ELR (cell line): ENCODE results near the gene CYP2J2.
"Not testable (repeated sequence)": the region's sequence is repeated elsewhere in the genome, so short reads cannot be mapped to it uniquely, and the experiment has no call there.

Experiments
- DNase-seq: peaks from one replicate; pipeline ENCODE4 v3.0.0-alpha.2; 2015; ENCODE audit warnings: low read depth

Gene CYP2J2

DNA sequence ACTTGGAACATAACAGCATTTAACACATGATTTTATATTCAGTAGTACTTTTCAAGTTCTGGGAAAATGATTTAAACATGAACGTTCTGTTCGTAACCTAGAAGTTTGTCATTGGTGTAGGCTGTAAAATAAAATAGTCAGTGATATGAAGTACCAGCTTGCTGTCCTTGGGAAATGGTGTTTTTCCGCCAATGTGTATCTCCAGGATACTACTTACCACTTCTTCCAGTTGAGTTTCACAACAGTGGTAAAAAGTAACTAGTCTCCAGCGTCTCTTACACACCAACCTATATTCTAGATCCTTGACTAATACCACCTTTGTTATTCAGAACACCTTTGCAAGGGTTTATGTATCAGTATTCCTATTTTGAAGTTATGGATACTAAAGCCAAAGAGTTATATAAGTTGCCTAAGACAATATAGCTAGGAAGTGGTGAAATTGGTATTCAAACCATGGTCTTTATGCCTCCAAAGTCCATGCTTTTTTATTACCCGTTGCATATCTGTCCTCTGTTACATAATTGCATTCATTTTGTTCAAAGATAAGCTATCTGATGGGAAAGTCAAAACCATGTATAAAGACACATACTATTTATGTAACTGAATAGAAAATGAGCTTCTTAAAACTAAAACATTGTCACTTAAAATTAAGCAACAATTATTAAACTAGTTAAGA is 68.8 kb downstream of the CYP2J2 start:
- DNase-seq, result no peak

DNA sequence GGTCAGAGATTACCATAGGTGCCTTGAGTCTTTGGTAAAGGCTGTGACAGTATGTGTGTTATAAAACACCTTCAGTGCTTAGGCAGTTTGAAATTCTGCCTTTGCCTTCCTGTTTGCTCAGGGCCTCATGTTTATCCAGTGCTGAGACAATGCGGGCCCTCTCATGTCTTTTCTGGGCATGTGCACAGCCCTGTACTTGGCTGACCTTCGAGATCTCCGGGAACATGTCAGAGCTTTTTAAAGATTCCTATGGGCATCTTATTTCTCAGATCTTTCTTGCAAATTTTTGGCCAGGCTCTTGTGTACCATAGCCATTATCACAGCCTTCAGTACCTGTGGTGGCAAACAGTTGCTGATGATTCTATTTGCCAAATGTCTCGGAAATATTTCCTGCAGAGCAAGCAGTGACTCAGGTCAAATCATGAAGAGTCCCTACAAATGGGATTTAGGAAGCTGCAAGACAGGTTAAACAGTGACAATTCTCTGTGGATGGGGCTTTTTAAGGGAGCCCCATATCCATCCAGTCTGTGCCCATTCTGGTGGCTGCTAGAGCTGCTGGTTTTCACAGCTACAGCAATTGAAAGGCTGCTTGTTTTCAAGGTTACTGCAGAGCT is 69.7 kb downstream of the CYP2J2 start:
- DNase-seq, result no peak

DNA sequence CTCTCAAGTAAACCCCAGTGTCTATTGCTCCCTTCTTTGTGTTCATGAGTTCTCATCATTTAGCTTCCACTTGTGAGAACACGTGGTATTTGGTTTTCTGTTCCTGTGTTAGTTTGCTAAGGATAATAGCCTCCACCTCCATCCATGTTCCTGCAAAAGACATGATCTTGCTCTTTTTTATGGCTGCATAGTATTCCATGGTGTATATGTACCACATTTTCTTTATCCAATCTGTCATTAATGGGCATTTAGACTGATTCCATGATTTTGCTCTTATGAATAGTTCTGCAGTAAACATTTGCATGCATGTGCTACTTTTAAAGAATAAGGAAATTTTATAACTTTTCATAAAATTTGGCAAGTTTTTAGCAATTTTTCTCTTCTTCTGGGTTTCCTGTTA is 71.3 kb downstream of the CYP2J2 start:
- not testable (repeated sequence) for DNase-seq

DNA sequence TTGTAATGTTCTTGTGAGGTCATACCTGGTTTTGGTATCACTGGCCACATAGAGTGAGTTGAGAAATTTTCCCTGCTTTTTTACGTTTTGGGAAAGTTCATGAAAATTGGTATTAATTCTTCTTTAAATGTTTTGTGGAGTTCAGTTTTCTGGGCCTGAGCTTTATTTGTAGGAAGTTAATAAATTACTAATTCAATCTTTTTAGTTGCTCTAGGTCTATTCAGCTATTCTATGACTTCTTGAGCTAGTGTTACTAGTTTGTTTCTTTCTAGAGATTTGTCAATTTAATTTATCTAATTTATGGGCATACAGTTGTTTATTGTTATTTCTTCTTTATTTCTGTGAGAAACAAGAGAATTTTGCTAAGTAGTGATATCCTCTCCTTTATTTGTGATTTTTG is 74.5 kb downstream of the CYP2J2 start:
- no peak for DNase-seq

DNA sequence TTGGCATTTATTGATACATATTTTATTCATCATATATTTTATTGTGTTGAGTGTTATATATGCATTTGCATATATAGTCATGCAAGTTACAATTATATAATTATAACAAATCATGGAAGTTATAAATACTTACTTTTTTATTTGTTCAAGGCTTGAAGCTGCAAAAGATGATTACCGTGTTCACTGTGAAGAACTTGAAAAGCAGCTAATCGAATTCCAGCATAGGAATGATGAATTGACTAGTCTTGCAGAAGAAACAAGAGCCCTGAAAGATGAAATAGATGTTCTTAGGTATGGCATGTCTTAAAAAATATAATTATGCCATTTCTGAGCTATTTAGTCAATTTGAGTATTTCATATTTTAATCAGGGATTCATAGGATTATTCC is 79.7 kb downstream of the CYP2J2 start:
- no peak for DNase-seq

DNA sequence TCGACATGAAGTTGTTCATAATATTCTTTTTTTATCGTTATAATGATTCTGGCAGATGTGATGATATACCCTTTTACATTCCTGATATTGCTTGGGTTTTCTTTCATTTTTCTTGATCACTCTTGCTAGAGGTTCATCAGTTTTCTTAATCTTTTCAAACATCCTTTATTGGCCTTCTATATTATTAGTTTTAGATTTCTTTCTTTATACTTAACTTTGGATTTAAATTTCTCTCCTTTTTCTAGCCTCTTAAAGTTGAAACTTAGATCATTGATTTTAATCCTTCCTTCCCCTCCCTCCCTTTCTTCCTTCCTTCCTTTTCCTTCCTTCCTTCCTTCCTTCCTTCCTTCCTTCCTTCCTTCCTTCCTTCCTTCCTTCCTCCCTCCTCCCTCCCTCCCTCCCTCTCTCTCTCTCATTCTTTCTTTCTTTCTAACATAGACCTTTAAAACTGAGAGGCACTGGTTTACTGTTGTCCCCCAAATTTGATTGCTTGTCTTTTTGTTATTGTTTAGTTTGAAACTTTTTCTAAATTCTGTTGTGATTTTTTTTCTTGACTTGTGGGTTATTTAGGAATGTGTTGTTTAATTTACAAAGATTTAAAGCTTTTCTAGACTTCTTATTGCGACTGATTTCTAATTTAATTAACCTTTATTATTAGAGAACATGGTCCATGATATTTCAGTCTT is 80.2 kb downstream of the CYP2J2 start:
- no peak for DNase-seq

DNA sequence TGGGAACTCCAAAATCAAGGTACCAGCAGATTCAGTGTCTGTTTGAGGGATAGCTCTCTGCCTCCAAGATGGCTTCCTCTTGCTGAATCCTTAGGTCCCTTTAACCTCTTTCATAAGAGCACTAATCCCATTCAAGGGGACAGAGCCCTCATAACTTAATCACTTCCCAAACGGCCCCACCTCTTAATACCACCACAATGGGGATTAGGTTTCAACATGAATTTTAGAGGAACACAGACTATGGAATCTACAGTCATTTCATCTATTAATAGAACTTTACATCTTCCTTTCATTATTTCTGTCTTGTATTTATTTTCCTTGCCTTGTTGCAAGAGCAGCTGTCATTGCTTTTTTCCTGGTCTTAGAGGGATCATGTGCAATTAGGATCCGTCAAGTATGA is 81.5 kb downstream of the CYP2J2 start:
- DNase-seq, result no peak
